ENCODE measurements around the gene TMEM117.

Gene TMEM117

DNA sequence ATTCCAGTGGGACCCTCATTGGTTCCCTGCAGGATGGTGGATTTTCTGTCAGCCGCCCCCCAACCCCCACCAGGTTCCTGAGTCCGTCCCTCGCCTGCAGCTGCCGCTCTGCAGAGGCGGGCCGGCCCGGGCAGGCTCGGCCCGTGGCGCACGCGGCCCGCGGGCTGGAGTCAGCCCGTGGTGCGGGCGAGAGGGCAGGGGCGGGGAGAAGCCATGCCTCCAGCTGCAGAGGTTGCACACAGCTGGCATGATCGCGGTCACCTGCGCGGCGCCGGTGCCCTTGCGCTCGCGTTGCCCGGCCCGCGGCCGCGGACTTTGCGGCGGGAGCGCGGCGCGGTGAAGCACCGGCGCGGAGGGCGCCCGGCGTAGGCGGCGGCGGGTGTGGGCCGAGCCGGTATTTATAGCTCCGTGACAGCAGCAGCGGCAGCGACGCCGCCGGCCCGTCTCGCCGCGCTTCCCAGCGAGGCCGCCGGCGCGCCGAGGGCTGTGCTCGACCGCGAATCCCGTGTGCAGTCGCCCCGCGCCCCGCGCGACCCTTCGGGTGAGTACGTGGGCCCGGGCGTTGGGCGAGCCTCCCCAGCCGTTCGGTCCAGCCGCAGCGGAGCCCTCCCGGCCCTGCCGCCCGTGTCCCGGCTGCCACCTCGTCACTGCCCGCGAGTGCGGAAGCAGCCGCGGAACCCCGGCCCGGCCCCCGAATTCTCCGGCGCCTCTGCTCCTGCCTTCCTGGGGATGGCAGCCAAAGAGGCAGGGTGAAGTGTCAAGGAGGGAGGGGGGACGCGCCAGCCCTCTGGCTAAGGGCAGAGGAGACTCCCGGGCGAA, at the start of gene TMEM117:
Gene TMEM117, plus strand, starts transcription at position 426 of the 819 bp plus-strand sequence.
- H3K9me3 Mint-ChIP-seq, result no peaks in the 10 kb centered on the region
- H3K36me3 Mint-ChIP-seq (ENCODE audit: low read depth), result no peaks in the 10 kb centered on the region
- DNase-seq (peak; percentile 57), ATAC-seq (peak; percentile 62)
- peaks cover 4% of the 10 kb centered on the region for H3K27me3 Mint-ChIP-seq
- H3K4me1 Mint-ChIP-seq, result peaks cover 47% of the 10 kb centered on the region
- H3K27ac Mint-ChIP-seq, result peak within 1 kb of the TSS; percentile 81
- H3K4me3 Mint-ChIP-seq, result peak within 1 kb of the TSS; percentile 82

DNA sequence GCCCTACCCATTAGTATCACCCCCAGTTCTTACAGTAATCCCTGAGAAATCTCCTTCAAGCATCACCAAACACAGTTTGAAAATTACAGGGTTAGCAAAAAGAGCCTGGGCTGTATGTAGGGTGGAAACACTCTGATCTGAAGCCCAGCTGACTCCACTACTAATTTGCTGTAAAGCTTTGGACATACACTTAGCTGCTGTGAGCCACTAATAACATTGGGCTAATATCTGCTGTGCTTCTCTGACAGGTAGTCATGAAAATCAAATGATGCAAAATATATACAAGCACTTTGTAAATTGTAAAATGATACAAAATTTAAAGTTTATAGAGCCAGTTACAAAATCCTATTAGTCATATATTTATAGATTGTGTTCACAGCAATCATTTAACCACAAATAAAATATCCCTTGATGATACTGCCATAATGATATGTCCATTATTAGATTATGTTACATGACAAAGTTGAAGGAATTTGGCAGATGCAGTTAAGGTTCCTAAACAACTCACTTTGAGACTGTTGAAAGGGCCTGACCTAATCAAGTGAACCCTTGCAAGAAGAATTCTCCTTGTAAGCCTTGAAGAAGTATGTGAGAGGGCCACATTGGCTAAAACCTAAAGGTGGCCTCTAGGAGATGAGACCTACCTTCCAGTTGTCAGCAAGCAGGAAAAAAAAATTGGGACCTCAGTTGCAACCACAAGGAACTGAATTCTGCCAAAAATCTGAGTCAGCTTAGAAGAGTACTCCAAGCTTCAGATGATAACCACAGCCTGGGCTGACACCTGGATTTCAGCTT, 48.8 kb upstream of the TMEM117 start:
- H3K9me3 Mint-ChIP-seq, result no peaks in the 10 kb centered on the region
- H3K4me3 Mint-ChIP-seq, result no peak overlapping the region
- peaks cover 31% of the 10 kb centered on the region for H3K36me3 Mint-ChIP-seq (ENCODE audit: low read depth)
- ATAC-seq (no peak), DNase-seq (no peak)
- H3K27ac Mint-ChIP-seq, result no peak overlapping the region
- no peaks in the 10 kb centered on the region for H3K4me1 Mint-ChIP-seq
- no peaks in the 10 kb centered on the region for H3K27me3 Mint-ChIP-seq

DNA sequence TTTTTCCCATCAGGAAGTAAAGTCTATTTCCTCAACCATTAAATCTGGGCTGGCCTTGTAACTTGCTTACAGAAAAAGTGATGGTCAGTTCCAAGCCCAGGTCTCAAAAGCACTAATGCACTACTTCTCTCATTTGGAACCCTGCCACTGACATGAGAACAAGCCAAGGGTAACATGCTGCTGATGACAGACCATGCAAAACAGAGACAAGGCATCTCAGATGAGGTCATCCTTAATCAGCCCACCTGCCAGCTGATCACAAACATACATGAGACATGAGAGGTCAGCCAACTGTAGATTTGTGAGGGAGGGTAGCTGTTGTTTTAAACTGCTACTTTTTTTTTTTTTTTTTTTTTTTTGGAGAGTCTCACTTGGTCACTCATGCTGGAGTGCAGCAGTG, 45.9 kb upstream of the TMEM117 start:
- Mint-ChIP-seq H3K36me3 (ENCODE audit: low read depth) (peaks cover 25% of the 10 kb centered on the region), H3K27me3 (no peaks in the 10 kb centered on the region), H3K4me3 (no peak overlapping the region), H3K27ac (no peak overlapping the region), H3K4me1 (no peaks in the 10 kb centered on the region), H3K9me3 (no peaks in the 10 kb centered on the region)
- ATAC-seq (no peak), DNase-seq (no peak)

DNA sequence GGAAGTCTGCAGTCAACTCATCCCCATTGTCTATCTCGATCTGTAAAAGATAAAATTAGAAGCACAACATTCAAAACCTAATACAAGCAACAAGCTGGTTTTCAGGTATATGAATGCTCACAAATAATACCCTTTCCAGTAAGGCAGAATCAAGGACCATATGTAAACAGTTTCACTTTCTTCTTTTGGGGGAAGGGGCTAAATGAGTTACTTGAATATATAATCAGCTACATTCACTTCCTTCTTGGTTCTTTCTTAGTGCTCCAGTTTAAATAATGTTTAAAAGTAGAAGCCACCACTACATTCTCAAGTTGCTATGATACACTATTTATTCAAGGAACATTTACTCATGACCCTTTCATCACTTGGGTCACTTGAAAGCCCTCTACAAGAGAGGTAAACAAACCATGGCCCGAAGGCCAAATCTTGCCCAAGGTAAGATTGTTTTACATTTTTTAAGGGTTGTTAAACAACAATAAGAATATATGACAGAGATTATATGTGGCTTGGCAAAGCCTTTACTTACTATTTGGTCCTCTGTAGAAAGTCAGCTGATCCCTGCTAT, 40.1 kb upstream of the TMEM117 start:
- H3K36me3 Mint-ChIP-seq (ENCODE audit: low read depth), result peaks cover 40% of the 10 kb centered on the region
- no peak overlapping the region for H3K4me3 Mint-ChIP-seq
- H3K27me3 Mint-ChIP-seq, result no peaks in the 10 kb centered on the region
- DNase-seq (no peak), ATAC-seq (no peak)
- H3K4me1 Mint-ChIP-seq, result peaks cover 11% of the 10 kb centered on the region
- peak overlapping the region; percentile 4 for H3K27ac Mint-ChIP-seq
- no peaks in the 10 kb centered on the region for H3K9me3 Mint-ChIP-seq

DNA sequence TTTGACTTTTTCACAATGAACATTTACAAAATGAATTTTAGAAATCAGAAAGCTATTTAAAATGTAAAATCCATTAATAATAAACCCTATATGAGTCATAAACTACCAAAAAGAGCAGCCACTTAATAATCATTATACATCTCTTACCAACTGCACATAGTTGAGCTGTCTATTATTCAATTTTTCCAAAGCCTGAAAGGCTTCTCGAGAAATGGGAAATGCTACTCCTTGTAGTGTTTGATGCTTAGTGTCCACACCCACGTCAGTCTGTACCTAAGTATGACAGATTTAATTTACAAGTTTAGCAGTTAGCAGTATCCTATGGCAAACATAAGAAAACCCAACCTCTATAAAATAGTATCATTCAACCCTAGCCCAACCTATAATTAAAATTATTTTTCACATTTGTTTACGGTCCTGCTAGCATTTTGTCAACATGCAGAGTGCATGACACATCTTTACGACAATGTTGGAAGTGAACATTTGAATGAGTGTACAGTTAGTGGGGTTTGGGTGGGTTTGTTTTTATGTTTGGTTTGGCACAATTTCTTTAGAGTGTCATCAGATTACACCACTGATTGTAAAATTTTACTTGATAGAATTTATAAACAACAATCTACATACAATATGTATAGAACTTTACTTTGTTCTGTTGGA, 38.2 kb upstream of the TMEM117 start:
- H3K27ac Mint-ChIP-seq, result peak overlapping the region; percentile 46
- no peaks in the 10 kb centered on the region for H3K27me3 Mint-ChIP-seq
- H3K9me3 Mint-ChIP-seq, result no peaks in the 10 kb centered on the region
- peak; percentile 52 for ATAC-seq
- peaks cover 16% of the 10 kb centered on the region for H3K4me1 Mint-ChIP-seq
- peaks cover 45% of the 10 kb centered on the region for H3K36me3 Mint-ChIP-seq (ENCODE audit: low read depth)
- no peak for DNase-seq
- no peak overlapping the region for H3K4me3 Mint-ChIP-seq

DNA sequence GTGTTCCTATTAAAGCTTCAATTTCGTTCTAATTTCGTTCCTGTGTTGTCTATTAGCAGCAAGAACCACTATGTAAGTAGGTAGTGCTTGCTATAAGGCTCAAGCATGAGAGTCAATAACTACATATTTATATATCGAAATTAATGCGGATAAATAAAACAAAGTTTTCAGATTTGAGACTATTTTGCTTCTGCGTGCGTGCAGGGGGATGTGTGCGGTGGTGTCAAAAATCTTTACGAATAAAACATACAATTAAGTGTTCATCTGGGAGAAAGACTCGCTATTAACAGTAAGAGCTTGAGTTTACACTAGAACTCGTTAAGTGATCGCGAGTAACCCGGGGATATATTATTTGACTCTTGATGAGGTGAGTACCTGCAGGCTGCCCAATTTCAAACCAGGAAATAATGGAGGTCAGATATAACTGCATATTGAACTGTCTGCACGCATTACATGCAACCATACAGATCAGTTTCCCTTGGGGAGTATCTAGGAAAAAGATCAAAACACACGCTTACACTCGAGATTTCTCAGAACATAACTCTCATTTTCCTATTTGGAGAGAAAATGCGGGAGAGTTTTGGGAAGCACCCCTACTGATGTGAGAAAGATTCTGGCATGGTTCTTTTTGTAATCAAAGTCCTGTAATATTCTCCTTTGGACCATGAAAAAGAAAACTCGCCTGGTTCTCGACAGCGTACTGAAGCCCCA, 30.6 kb upstream of the TMEM117 start:
- Mint-ChIP-seq H3K9me3 (no peaks in the 10 kb centered on the region), H3K36me3 (ENCODE audit: low read depth) (peaks cover 23% of the 10 kb centered on the region), H3K27ac (peak overlapping the region; percentile 88), H3K4me3 (peak overlapping the region; percentile 99), H3K27me3 (peaks cover 1% of the 10 kb centered on the region), H3K4me1 (peaks cover 45% of the 10 kb centered on the region)
- no peak for DNase-seq
- no peak for ATAC-seq

DNA sequence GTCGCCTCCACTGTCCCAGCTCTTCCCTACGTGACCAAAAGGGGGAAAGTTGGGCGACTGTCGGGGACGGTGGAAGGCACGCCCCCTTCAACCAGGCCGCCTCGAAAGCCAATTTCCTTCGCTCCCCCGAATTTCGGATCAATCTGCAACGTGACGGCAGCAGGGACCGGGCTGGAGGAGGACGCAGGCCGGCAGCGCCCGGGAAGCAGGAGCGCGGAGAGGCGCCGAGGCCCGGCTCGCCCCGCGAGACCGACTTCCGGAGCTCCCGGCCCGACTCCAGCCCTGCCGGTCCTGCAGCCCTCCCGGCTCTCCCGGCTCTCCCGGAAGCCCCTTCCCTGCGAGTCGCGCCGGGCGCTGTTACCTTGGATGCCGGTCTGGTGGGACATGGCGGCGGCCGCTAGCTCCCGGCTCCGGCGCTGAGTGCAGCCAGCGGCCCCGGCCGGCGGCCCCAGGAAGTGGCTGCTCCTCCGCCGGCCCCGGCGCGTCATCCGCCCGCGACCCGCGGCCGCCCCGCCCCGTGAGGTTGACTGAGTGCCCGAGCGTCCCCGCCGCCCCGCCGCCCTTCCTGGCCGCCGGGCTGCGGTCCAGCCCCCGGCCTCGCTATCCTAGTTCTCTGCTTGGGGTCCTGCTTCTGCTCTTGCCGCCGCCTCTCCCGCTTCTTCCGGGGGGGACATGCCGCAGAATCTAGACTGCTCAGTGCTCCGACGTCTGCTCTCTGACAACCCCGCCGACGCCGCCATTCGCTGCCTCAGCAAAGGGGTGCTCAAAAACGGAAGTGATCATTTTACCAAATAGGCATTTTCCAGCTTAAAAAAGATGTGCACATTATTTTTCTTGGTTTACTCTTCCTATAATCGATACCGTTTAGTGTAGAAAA, 29.8 kb upstream of the TMEM117 start, which contains the start of gene TWF1:
Gene TWF1, minus strand, starts transcription at position 458 of the 877 bp plus-strand sequence. Its CDS starts 72 bp downstream, at position 386.
- peaks cover 1% of the 10 kb centered on the region for H3K27me3 Mint-ChIP-seq
- peak within 1 kb of the TSS; percentile 99 for H3K4me3 Mint-ChIP-seq
- no peaks in the 10 kb centered on the region for H3K9me3 Mint-ChIP-seq
- peak; percentile 96 for ATAC-seq
- peak within 1 kb of the TSS; percentile 100 for H3K27ac Mint-ChIP-seq
- peaks cover 17% of the 10 kb centered on the region for H3K36me3 Mint-ChIP-seq (ENCODE audit: low read depth)
- H3K4me1 Mint-ChIP-seq, result peaks cover 48% of the 10 kb centered on the region
- DNase-seq, result peak; percentile 93

DNA sequence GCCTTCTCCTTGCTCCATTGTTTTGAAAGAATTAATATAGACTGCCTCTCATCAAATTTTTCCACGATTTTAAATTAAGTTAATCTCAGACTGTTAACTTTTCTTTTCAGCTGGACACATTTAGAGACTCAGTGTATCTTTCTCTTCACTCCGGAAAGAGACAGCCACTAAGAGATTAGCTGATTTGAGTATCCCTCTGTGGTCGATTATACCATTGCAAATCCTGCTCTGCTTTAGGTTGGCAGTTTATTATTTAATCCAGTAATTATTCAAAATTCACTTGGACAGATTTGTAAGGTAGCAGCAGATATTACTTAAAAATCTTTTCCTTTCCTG, 29.2 kb upstream of the TMEM117 start:
- peak overlapping the region; percentile 99 for H3K4me3 Mint-ChIP-seq
- H3K27ac Mint-ChIP-seq, result peak overlapping the region; percentile 100
- peaks cover 16% of the 10 kb centered on the region for H3K36me3 Mint-ChIP-seq (ENCODE audit: low read depth)
- H3K9me3 Mint-ChIP-seq, result no peaks in the 10 kb centered on the region
- DNase-seq (no peak), ATAC-seq (no peak)
- H3K4me1 Mint-ChIP-seq, result peaks cover 53% of the 10 kb centered on the region
- peaks cover 1% of the 10 kb centered on the region for H3K27me3 Mint-ChIP-seq

DNA sequence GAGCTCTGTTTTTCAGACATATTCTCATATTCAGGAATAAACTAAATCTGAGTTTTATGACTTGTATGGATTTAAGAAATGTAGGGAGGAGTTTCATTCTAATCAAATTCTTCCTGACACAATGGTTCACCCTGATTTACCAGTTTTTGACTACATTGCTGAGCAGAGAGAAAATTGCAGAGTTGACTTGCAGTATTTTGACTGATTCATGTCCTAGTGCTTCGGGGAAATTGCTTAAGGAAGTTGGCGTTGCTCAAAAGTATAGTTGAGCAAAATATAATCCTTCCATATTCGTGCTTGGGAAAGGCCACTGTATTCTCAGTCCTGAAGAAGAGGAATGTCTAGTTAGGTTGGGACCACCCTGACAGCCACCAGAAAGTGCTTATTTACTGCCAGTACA, 28.5 kb upstream of the TMEM117 start:
- DNase-seq (no peak), ATAC-seq (no peak)
- Mint-ChIP-seq H3K4me1 (peaks cover 51% of the 10 kb centered on the region), H3K9me3 (no peaks in the 10 kb centered on the region), H3K27me3 (peaks cover 1% of the 10 kb centered on the region), H3K27ac (peak overlapping the region; percentile 100), H3K36me3 (ENCODE audit: low read depth) (peaks cover 11% of the 10 kb centered on the region), H3K4me3 (peak overlapping the region; percentile 99)

DNA sequence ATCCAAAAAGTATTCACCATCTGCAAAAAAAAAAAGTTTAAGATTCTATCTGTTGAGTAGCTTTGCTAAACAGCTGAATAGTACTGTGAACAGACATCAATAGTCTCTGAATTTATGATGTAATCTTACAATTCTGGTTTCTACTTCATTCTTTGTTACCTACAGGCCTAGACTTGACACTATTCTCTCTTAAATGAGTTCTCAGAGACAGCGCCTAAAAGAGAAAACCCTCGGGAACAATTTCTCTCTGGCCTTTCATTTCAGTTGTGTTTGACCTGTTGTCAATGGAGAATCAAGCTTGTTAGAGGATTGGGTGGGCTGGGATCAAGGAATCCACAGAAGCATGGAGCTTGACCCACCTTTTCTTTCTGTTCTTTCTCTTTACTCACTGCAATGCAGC, 23.8 kb upstream of the TMEM117 start:
- H3K4me1 Mint-ChIP-seq, result peaks cover 38% of the 10 kb centered on the region
- DNase-seq, result no peak
- H3K36me3 Mint-ChIP-seq (ENCODE audit: low read depth), result no peaks in the 10 kb centered on the region
- ATAC-seq, result no peak
- no peaks in the 10 kb centered on the region for H3K27me3 Mint-ChIP-seq
- H3K9me3 Mint-ChIP-seq, result no peaks in the 10 kb centered on the region
- H3K4me3 Mint-ChIP-seq, result no peak overlapping the region
- no peak overlapping the region for H3K27ac Mint-ChIP-seq

DNA sequence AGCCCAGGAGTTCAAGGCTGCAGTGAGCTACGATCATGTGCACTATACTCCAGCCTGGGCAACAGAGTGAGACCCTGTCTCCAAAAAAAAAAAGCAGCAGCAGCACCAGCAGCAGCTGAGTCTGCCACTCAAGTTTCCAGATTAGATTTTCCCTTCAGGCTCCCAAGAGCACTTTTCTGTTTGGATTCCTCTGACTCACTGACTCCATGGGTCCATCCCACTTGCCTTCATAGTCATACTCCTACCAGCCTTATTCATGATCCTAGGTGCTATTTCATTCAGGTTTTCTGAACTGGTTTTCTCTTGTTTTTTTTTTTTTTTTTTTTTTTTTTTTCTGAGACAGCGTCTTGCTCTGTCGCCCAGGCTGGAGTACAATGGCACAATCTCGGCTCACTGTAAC, 23.0 kb upstream of the TMEM117 start:
- Mint-ChIP-seq H3K27ac (no peak overlapping the region), H3K27me3 (no peaks in the 10 kb centered on the region), H3K9me3 (no peaks in the 10 kb centered on the region), H3K4me1 (peaks cover 31% of the 10 kb centered on the region), H3K36me3 (ENCODE audit: low read depth) (no peaks in the 10 kb centered on the region), H3K4me3 (no peak overlapping the region)
- DNase-seq, result no peak
- no peak for ATAC-seq

DNA sequence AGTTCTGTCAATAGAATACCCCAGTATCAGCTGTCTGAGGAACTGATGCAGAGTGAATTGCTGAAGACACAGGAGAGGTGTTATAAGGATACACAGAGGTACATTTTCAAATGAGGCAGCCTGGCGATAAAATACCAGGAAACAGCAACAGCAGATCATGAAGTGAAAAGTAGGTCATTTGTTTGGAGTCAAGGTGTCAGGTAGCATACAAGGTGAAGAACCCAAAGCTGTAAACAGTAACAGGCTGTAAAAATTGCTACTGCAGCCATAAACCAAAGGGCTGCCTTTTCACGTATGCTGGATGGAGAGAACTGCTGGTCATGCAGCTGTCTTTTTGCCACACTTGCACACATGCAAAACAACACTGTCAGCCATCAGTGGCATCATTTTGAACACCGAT, 20.5 kb upstream of the TMEM117 start:
- H3K27me3 Mint-ChIP-seq, result no peaks in the 10 kb centered on the region
- no peak overlapping the region for H3K27ac Mint-ChIP-seq
- H3K4me3 Mint-ChIP-seq, result no peak overlapping the region
- DNase-seq (no peak), ATAC-seq (no peak)
- no peaks in the 10 kb centered on the region for H3K9me3 Mint-ChIP-seq
- no peaks in the 10 kb centered on the region for H3K36me3 Mint-ChIP-seq (ENCODE audit: low read depth)
- peaks cover 24% of the 10 kb centered on the region for H3K4me1 Mint-ChIP-seq

DNA sequence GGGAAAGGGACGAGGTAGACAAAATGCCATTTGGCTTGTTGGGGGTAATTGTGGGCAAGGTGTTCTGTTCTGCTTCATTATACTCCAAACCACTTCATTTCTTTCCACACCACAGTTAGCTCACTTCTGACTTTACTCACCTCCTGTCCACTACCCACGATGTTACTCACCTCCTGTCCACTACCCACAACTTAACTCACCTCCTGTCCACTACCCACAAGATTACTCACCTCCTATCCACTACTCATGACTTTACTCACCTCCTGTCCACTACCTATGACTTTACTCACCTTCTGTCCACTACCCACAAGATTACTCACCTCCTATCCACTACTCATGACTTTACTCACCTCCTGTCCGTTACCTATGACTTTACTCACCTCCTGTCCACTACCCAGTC, 19.7 kb upstream of the TMEM117 start:
- H3K4me1 Mint-ChIP-seq, result peaks cover 21% of the 10 kb centered on the region
- no peaks in the 10 kb centered on the region for H3K36me3 Mint-ChIP-seq (ENCODE audit: low read depth)
- H3K9me3 Mint-ChIP-seq, result no peaks in the 10 kb centered on the region
- no peaks in the 10 kb centered on the region for H3K27me3 Mint-ChIP-seq
- H3K27ac Mint-ChIP-seq, result no peak overlapping the region
- DNase-seq, result no peak
- H3K4me3 Mint-ChIP-seq, result no peak overlapping the region
- ATAC-seq, result peak; percentile 73
